ENCODE measurements around the gene HDAC2. TPM values are rescaled to one million over a fixed set of nuclear protein-coding genes. Genes with fewer than 3 reads are reported as not detected.

The HDAC2 gene
- 10 to 100 TPM; 44.7 to 73.9 TPM for total RNA-seq

GRCh38 chr6:113970805-113971676 lies at the start of gene HDAC2:
TSS of gene HDAC2 (minus strand) at chr6:113971148. CDS start at chr6:113970908, 240 bp downstream.

Other genes with a start within 250 kb of the HDAC2 start
- 100 to 1,000 TPM in 1 of 2 donors, 10 to 100 TPM in 1; 86.7 to 101 TPM for gene MARCKS, start 113.8 kb downstream of the HDAC2 start, total RNA-seq